B cell (primary cell): ENCODE results near the gene GLRA1. TPM values are rescaled to one million over a fixed set of nuclear protein-coding genes. Genes with fewer than 3 reads are reported as not detected.

Experiments
- ATAC-seq: fragments of 200-7000 bp; cut with Tn5 transposase; one replicate; pipeline ENCODE4 v1.10.0; 2021; ENCODE audit warnings: low read depth, mild to moderate bottlenecking, moderate number of reproducible peaks, moderate library complexity
- CTCF ChIA-PET: fragments of 350-600 bp; sonication (Branson Sonifier 250); formaldehyde crosslinking; loops from one replicate; lab custom pipeline; 2021; ENCODE audit warnings: antibody characterized with exemption, inconsistent platforms; lab: Charles Lee
- POLR2A ChIA-PET: fragments of 350-600 bp; sonication (Branson Sonifier 250); formaldehyde crosslinking; loops from one replicate; lab custom pipeline; 2021; ENCODE audit warnings: antibody characterized with exemption; lab: Charles Lee
- DNase-seq: peaks from one replicate; pipeline ENCODE4 v3.0.0; 2013
- H2AFZ ChIP-seq: 2 replicates; pipeline ENCODE4 v1.6.1; 2012; ENCODE audit warnings: mild to moderate bottlenecking, low read depth, low read length; ENCODE audit not compliant: insufficient read depth, poor library complexity, severe bottlenecking
- H3K27ac ChIP-seq, 2 donors: 1 replicate in 1 of 2; 2 replicates in 1 of 2; pipeline ENCODE4 v1.5.1; 2012 to 2013; ENCODE audit warnings: low read length in 2 of 2, mild to moderate bottlenecking in 2 of 2, moderate library complexity in 1 of 2
- H3K27me3 ChIP-seq, 4 experiments: fragments of 200-600 bp in 1 of 4; sonication (generic) in 1 of 4; replicated peaks in 1 of 4; 1 replicate in 2 of 4; 2 replicates in 2 of 4; pipeline versions ENCODE4 v1.6.1 to v1.7.0; 2013 to 2016; ENCODE audit warnings: low read length in 3 of 4, mild to moderate bottlenecking in 2 of 4, mixed read lengths in 1 of 4, moderate library complexity in 1 of 4; ENCODE audit not compliant: insufficient read depth in 4 of 4, control insufficient read depth in 3 of 4; ENCODE audit errors: control extremely low read depth in 1 of 4
- H3K36me3 ChIP-seq, 2 experiments: replicated peaks in 1 of 2; 1 replicate in 1 of 2; 2 replicates in 1 of 2; pipeline versions ENCODE4 v1.6.1 to v1.7.1; 2013; ENCODE audit warnings: low read length in 1 of 2; ENCODE audit not compliant: insufficient read depth in 2 of 2, control insufficient read depth in 1 of 2; ENCODE audit errors: control extremely low read depth in 1 of 2, extremely low read depth in 1 of 2
- H3K4me1 ChIP-seq, 2 donors: fragments of 200-600 bp in 1 of 2; sonication (generic) in 1 of 2; 1 replicate in 1 of 2; 2 replicates in 1 of 2; pipeline versions ENCODE4 v1.5.1 to v1.6.1; 2013 to 2017; ENCODE audit warnings: low read length in 2 of 2; ENCODE audit not compliant: control insufficient read depth in 2 of 2, insufficient read depth in 2 of 2
- H3K4me2 ChIP-seq: replicated peaks from 2 replicates; pipeline ENCODE3; 2012; ENCODE audit warnings: mild to moderate bottlenecking, low read depth, low read length; ENCODE audit not compliant: poor library complexity, severe bottlenecking
- H3K4me3 ChIP-seq, 5 experiments: fragments of 200-600 bp in 1 of 5; sonication (generic) in 1 of 5; 1 replicate in 3 of 5; 2 replicates in 2 of 5; pipeline versions ENCODE4 v1.5.1 to v1.7.0; 2011 to 2016; ENCODE audit warnings: low read length in 4 of 5, mild to moderate bottlenecking in 4 of 5, low read depth in 2 of 5, control low read depth in 1 of 5, moderate library complexity in 1 of 5; ENCODE audit not compliant: insufficient read depth in 1 of 5; ENCODE audit errors: control extremely low read depth in 1 of 5, extremely low read depth in 1 of 5
- H3K79me2 ChIP-seq: fragments of 200-600 bp; sonication (generic); one replicate; pipeline ENCODE4 v1.6.0; 2016; ENCODE audit warnings: low read length; ENCODE audit not compliant: control insufficient read depth, insufficient read depth
- H3K9ac ChIP-seq: fragments of 200-600 bp; sonication (generic); 2 replicates; pipeline ENCODE4 v1.6.1; 2017; ENCODE audit warnings: mild to moderate bottlenecking, low read length, moderate library complexity
- H3K9me3 ChIP-seq, 3 donors: one replicate each; pipeline versions ENCODE4 v1.6.1 to v1.7.1; 2013; ENCODE audit warnings: low read length in 2 of 3; ENCODE audit not compliant: control insufficient read depth in 2 of 3, insufficient read depth in 1 of 3; ENCODE audit errors: control extremely low read depth in 1 of 3
- H4K20me1 ChIP-seq: 2 replicates; pipeline ENCODE4 v1.6.0; 2012; ENCODE audit warnings: mild to moderate bottlenecking, low read length; ENCODE audit not compliant: insufficient read depth, control insufficient read depth, poor library complexity, severe bottlenecking
- H3K27ac Mint-ChIP-seq: one replicate; pipeline ENCODE4 v1.8.0; 2021; ENCODE audit warnings: mixed read lengths
- H3K27me3 Mint-ChIP-seq: one replicate; pipeline ENCODE4 v1.8.0; 2021; ENCODE audit warnings: mixed read lengths
- H3K4me1 Mint-ChIP-seq: one replicate; pipeline ENCODE4 v1.8.0; 2021; ENCODE audit warnings: mixed read lengths
- H3K4me3 Mint-ChIP-seq: one replicate; pipeline ENCODE4 v1.8.0; 2021; ENCODE audit warnings: mixed read lengths
- H3K9me3 Mint-ChIP-seq: one replicate; pipeline ENCODE4 v1.8.0; 2022; ENCODE audit warnings: mixed read lengths; ENCODE audit not compliant: insufficient read depth
- EZH2 ChIP-seq: IDR thresholded peaks from 2 replicates; pipeline ENCODE4 v1.6.1; 2012; ENCODE audit warnings: borderline replicate concordance, low read depth, mild to moderate bottlenecking, moderate library complexity, low read length; ENCODE audit not compliant: insufficient read depth, poor library complexity, severe bottlenecking
- WGBS: methylation state at CpG from one replicate; pipeline ENCODE4 v1.1.5; 2013; ENCODE audit warnings: missing lambda C conversion rate; ENCODE audit not compliant: insufficient coverage; 5-methylcytosine and 5-hydroxymethylcytosine counted together
- intact Hi-C: fragments of 100-400 bp; cut with micrococcal nuclease; formaldehyde crosslinking; loops from one replicate; pipeline ENCODE4 v1.10.0; 2022
- polyA plus RNA-seq: library from polyadenylated mRNA; depleted of rRNA; stranded (reverse); fragments of >200 nt; gene quantifications from 2 replicates; pipeline ENCODE4 v1.2.3, GENCODE V29; 2012
- total RNA-seq, 2 donors: library from RNA; stranded (reverse); fragments of 120-200 nt in 1 of 2; gene quantifications; 1 replicate in 1 of 2; 2 replicates in 1 of 2; pipeline versions ENCODE4 v1.2.3 to v1.2.4, GENCODE V29; 2013 to 2022
- TF ChIP-seq, protein P1 (sequence below): fragments of 200-600 bp; IDR thresholded peaks from one replicate; pipeline ENCODE4 v1.8.0; 2022; ENCODE audit warnings: antibody characterized with exemption, mild to moderate bottlenecking

Gene GLRA1
- total and polyA plus RNA-seq, 2 donors (not counting 1 experiment from before 2014, with no cell fraction given), result not detected

DNA sequence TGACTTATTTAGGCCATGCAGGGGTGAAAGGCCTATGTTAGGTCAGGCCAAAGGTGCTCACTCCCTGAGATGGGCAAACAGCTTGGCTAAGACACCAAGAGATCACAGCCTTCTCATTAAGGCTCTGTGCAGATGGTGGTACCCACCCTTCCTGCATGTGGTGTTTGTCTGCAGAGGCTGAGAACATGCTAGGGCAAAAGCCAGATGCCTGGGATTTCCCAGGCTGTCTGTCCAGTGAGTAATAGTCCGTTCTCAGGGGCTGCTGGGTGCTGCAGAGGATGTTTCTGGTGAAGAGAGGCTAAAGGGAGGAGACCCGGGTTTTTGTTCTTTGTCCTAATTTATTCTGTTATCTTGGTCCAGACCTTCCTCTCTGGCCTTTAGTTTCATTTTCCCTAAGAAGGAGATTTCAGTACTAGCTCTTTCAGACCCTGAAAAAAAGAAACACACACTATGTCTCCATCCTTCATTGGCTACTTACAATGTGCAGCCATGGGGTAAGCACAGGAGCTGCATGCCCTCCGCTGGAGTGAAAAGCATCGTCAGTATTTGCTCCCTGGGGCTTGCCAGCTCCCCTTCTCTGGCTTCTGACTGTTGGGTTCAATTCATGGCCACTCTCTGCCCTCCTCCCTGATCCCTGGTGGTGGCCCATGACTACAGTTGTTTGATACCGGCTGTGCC, 23.4 kb upstream of the GLRA1 start:
- no peak for DNase-seq
- peaks cover 0 to 12% (median 0%) of the 10 kb centered on the region in 4 experiments for H3K27me3 ChIP-seq
- no peaks in the 10 kb centered on the region for H4K20me1 ChIP-seq
- no peaks in the 10 kb centered on the region for H3K9me3 ChIP-seq
- no peak overlapping the region for H3K4me2 ChIP-seq
- H3K27me3 Mint-ChIP-seq, result peaks cover 28% of the 10 kb centered on the region
- no peak overlapping the region for H3K27ac Mint-ChIP-seq
- H3K9me3 Mint-ChIP-seq, result no peaks in the 10 kb centered on the region
- H3K9ac ChIP-seq, result no peak overlapping the region
- intact Hi-C loops, result no loop called here
- TF ChIP-seq, protein P1, sequence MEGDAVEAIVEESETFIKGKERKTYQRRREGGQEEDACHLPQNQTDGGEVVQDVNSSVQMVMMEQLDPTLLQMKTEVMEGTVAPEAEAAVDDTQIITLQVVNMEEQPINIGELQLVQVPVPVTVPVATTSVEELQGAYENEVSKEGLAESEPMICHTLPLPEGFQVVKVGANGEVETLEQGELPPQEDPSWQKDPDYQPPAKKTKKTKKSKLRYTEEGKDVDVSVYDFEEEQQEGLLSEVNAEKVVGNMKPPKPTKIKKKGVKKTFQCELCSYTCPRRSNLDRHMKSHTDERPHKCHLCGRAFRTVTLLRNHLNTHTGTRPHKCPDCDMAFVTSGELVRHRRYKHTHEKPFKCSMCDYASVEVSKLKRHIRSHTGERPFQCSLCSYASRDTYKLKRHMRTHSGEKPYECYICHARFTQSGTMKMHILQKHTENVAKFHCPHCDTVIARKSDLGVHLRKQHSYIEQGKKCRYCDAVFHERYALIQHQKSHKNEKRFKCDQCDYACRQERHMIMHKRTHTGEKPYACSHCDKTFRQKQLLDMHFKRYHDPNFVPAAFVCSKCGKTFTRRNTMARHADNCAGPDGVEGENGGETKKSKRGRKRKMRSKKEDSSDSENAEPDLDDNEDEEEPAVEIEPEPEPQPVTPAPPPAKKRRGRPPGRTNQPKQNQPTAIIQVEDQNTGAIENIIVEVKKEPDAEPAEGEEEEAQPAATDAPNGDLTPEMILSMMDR, result no peak
- TF ChIP-seq EZH2, result no peak
- ChIA-PET CTCF (interaction anchor here (0.5 kb wide), 1 partner anchor 292 kb away, joined by 4 read pairs; no protein-coding TSS in a partner anchor), POLR2A (no interaction called here)
- no peaks in the 10 kb centered on the region for H3K36me3 ChIP-seq
- H2AFZ ChIP-seq, result no peak overlapping the region
- H3K4me1 ChIP-seq, result no peaks in the 10 kb centered on the region
- H3K27ac ChIP-seq, result no peak overlapping the region
- H3K4me3 ChIP-seq, result no peak overlapping the region
- H3K4me3 Mint-ChIP-seq, result no peak overlapping the region
- H3K4me1 Mint-ChIP-seq, result peaks cover 2% of the 10 kb centered on the region
- WGBS, result 63% methylated on average over 3 of the region's 5 CpGs
- no peak for ATAC-seq
- H3K79me2 ChIP-seq, result no peaks in the 10 kb centered on the region

DNA sequence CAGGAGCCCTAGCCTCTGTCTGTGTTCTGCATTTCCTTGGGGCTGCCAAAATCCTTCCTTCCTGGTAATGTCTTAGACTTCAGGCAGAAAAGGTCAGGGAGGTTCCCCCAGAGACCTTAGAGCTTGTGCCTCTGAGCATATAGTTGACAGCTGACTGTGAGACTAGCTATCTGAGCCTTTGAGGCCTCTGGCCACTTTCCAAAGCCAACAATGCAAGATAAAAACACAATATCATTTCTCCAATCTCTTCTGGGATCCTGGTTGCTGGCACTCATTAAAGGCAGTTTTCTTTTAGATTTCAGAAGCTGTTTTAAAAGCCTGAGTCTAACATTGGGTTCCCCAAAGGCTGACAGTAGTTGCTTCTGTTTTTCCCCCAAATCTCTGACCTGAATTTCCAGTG, 13.2 kb upstream of the GLRA1 start:
- ChIA-PET CTCF (no interaction called here), POLR2A (no interaction called here)
- no peaks in the 10 kb centered on the region for H3K4me1 ChIP-seq
- Mint-ChIP-seq H3K27ac (no peak overlapping the region), H3K27me3 (peaks cover 11% of the 10 kb centered on the region), H3K4me1 (no peaks in the 10 kb centered on the region), H3K9me3 (no peaks in the 10 kb centered on the region), H3K4me3 (no peak overlapping the region)
- no peak overlapping the region for H3K9ac ChIP-seq
- H3K27me3 ChIP-seq, result no peaks in the 10 kb centered on the region
- DNase-seq, result no peak
- ATAC-seq, result no peak
- no peaks in the 10 kb centered on the region for H3K79me2 ChIP-seq
- TF ChIP-seq, protein P1, result no peak
- TF ChIP-seq EZH2, result no peak
- H3K4me2 ChIP-seq, result no peak overlapping the region
- H3K36me3 ChIP-seq, result no peaks in the 10 kb centered on the region
- no peak overlapping the region for H3K4me3 ChIP-seq
- no peak overlapping the region for H2AFZ ChIP-seq
- peaks cover 0 to 3% (median 0%) of the 10 kb centered on the region in 3 donors for H3K9me3 ChIP-seq
- no peak overlapping the region for H3K27ac ChIP-seq
- intact Hi-C loops, result no loop called here
- no peaks in the 10 kb centered on the region for H4K20me1 ChIP-seq
